HUES6 (cell line): ENCODE measurements around the gene GAB1.

Source experiments
- H3K27ac ChIP-seq: 2 replicates; pipeline ENCODE4 v1.7.0; 2013; ENCODE audit warnings: low read depth, mild to moderate bottlenecking, low read length, inconsistent platforms
- H3K27me3 ChIP-seq: 2 replicates; pipeline ENCODE4 v1.6.1; 2013; ENCODE audit warnings: low read length; ENCODE audit not compliant: control insufficient read depth, insufficient read depth
- H3K36me3 ChIP-seq: 2 replicates; pipeline ENCODE4 v1.6.1; 2013; ENCODE audit warnings: low read length; ENCODE audit not compliant: control insufficient read depth, insufficient read depth
- H3K4me1 ChIP-seq: 2 replicates; pipeline ENCODE4 v1.6.1; 2013; ENCODE audit warnings: low read length; ENCODE audit not compliant: control insufficient read depth, insufficient read depth
- H3K4me3 ChIP-seq: 2 replicates; pipeline ENCODE4 v1.5.1; 2013; ENCODE audit warnings: low read depth, low read length
- H3K9ac ChIP-seq: one replicate; pipeline ENCODE4 v1.6.1; 2013; ENCODE audit warnings: mild to moderate bottlenecking, low read length
- H3K9me3 ChIP-seq: 2 replicates; pipeline ENCODE4 v1.6.1; 2013; ENCODE audit warnings: low read depth, low read length; ENCODE audit not compliant: control insufficient read depth, insufficient read depth

Gene GAB1

GRCh38 chr4:143390764-143391163, 54.1 kb downstream of the GAB1 start:
- Histone ChIP-seq H3K36me3 (no peaks in the 10 kb centered on the region), H3K4me1 (peaks cover 18% of the 10 kb centered on the region), H3K27me3 (no peaks in the 10 kb centered on the region), H3K9me3 (no peaks in the 10 kb centered on the region), H3K27ac (no peak overlapping the region), H3K4me3 (no peak overlapping the region), H3K9ac (no peak overlapping the region)

GRCh38 chr4:143391261-143391660, 54.6 kb downstream of the GAB1 start:
- Histone ChIP-seq H3K4me1 (peaks cover 18% of the 10 kb centered on the region), H3K9me3 (no peaks in the 10 kb centered on the region)

GRCh38 chr4:143391895-143392294, 55.2 kb downstream of the GAB1 start:
- Histone ChIP-seq H3K9ac (no peak overlapping the region), H3K36me3 (no peaks in the 10 kb centered on the region), H3K27me3 (no peaks in the 10 kb centered on the region), H3K9me3 (no peaks in the 10 kb centered on the region), H3K27ac (no peak overlapping the region), H3K4me3 (no peak overlapping the region), H3K4me1 (peaks cover 18% of the 10 kb centered on the region)

More at GRCh38 chr4:143391261-143391660, 54.6 kb downstream of the GAB1 start:
- Histone ChIP-seq H3K9ac (no peak overlapping the region), H3K27me3 (no peaks in the 10 kb centered on the region), H3K27ac (no peak overlapping the region), H3K36me3 (no peaks in the 10 kb centered on the region), H3K4me3 (no peak overlapping the region)

GRCh38 chr4:143393195-143393594, 56.5 kb downstream of the GAB1 start:
- Histone ChIP-seq H3K4me3 (no peak overlapping the region), H3K9ac (no peak overlapping the region), H3K9me3 (no peaks in the 10 kb centered on the region), H3K27me3 (no peaks in the 10 kb centered on the region), H3K36me3 (no peaks in the 10 kb centered on the region), H3K4me1 (peaks cover 19% of the 10 kb centered on the region), H3K27ac (no peak overlapping the region)

GRCh38 chr4:143394739-143395453, 58.2 kb downstream of the GAB1 start:
- H3K36me3 ChIP-seq = no peaks in the 10 kb centered on the region
- H3K9ac ChIP-seq = no peak overlapping the region
- no peak overlapping the region for H3K4me3 ChIP-seq
- H3K4me1 ChIP-seq = peaks cover 29% of the 10 kb centered on the region
- H3K27ac ChIP-seq = no peak overlapping the region
- H3K9me3 ChIP-seq = no peaks in the 10 kb centered on the region
- no peaks in the 10 kb centered on the region for H3K27me3 ChIP-seq

- H3K27me3 ChIP-seq = no peaks in the 10 kb centered on the region
- H3K9ac ChIP-seq = no peak overlapping the region
- peaks cover 15% of the 10 kb centered on the region for H3K4me1 ChIP-seq
- H3K4me3 ChIP-seq = no peak overlapping the region
- no peaks in the 10 kb centered on the region for H3K9me3 ChIP-seq
- H3K36me3 ChIP-seq = no peaks in the 10 kb centered on the region
- no peak overlapping the region for H3K27ac ChIP-seq
These were observed 60.0 kb downstream of the GAB1 start for GRCh38 chr4:143396695-143397094.

- H3K4me1 ChIP-seq = peaks cover 14% of the 10 kb centered on the region
- no peaks in the 10 kb centered on the region for H3K27me3 ChIP-seq
- no peak overlapping the region for H3K27ac ChIP-seq
- H3K36me3 ChIP-seq = no peaks in the 10 kb centered on the region
- no peaks in the 10 kb centered on the region for H3K9me3 ChIP-seq
- H3K9ac ChIP-seq = no peak overlapping the region
- no peak overlapping the region for H3K4me3 ChIP-seq
These were observed 60.7 kb downstream of the GAB1 start for GRCh38 chr4:143397335-143397734.

GRCh38 chr4:143397887-143398286, 61.2 kb downstream of the GAB1 start:
- Histone ChIP-seq H3K36me3 (no peaks in the 10 kb centered on the region), H3K4me3 (no peak overlapping the region), H3K27me3 (no peaks in the 10 kb centered on the region), H3K9ac (no peak overlapping the region), H3K27ac (no peak overlapping the region), H3K4me1 (peaks cover 14% of the 10 kb centered on the region), H3K9me3 (no peaks in the 10 kb centered on the region)

GRCh38 chr4:143399113-143399949, 62.7 kb downstream of the GAB1 start:
- Histone ChIP-seq H3K9me3 (no peaks in the 10 kb centered on the region), H3K36me3 (no peaks in the 10 kb centered on the region), H3K27me3 (no peaks in the 10 kb centered on the region), H3K9ac (no peak overlapping the region), H3K27ac (no peak overlapping the region; the same call in 1 of the 2 replicates), H3K4me1 (peaks cover 14% of the 10 kb centered on the region), H3K4me3 (no peak overlapping the region)

- Histone ChIP-seq H3K36me3 (no peaks in the 10 kb centered on the region), H3K27ac (no peak overlapping the region), H3K9me3 (no peaks in the 10 kb centered on the region), H3K9ac (no peak overlapping the region), H3K4me1 (peaks cover 14% of the 10 kb centered on the region), H3K27me3 (no peaks in the 10 kb centered on the region), H3K4me3 (no peak overlapping the region)
These were observed 63.4 kb downstream of the GAB1 start for GRCh38 chr4:143400082-143400481.
